ENCODE results near the gene TFIP11.

- TF ChIP-seq CTCF (IDR thresholded peaks at IDR 0.05), result no peak
- no peak for TF ChIP-seq POLR2A (IDR thresholded peaks at IDR 0.05)
Measured at GRCh38 chr22:26443901-26444690, 68.2 kb downstream of the TFIP11 start.

All from testis (tissue), 2 donors.